Neural cell (in vitro differentiated cells): Measurements from ENCODE around the gene ISOC2.

ENCODE experiments used
- EP300 ChIP-seq: fragments of 450-650 bp; conservative IDR thresholded peaks from 2 replicates; pipeline ENCODE4 v1.6.1; 2014; ENCODE audit warnings: antibody characterized with exemption, mild to moderate bottlenecking, moderate library complexity; ENCODE audit not compliant: poor library complexity, severe bottlenecking
- TF ChIP-seq, protein P1 (sequence below): fragments of 450-650 bp; IDR thresholded peaks from 2 replicates; pipeline ENCODE4 v1.5.1; 2014; ENCODE audit warnings: antibody characterized with exemption, mild to moderate bottlenecking, moderate library complexity; ENCODE audit not compliant: poor library complexity, severe bottlenecking

DNA sequence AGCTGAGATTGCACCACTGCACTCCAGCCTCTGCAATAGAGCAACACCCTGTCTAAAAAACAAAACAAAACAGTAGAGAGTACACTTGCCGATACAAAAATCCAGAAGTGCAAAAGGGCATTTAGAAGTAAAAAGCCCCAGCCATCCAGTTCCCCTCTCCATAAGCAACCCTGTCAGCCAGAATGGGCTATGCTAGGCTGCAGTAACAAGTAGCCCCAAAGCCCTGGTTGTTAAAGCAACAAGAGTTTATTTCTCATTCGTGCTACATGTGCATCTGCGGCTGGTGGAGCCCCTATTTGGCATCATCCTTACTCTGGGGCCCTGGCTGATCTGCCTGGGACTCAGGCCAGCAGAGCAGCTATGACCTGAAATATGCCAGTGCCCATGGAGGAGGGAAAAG is 36.9 kb downstream of the ISOC2 start:
- TF ChIP-seq, protein P1, sequence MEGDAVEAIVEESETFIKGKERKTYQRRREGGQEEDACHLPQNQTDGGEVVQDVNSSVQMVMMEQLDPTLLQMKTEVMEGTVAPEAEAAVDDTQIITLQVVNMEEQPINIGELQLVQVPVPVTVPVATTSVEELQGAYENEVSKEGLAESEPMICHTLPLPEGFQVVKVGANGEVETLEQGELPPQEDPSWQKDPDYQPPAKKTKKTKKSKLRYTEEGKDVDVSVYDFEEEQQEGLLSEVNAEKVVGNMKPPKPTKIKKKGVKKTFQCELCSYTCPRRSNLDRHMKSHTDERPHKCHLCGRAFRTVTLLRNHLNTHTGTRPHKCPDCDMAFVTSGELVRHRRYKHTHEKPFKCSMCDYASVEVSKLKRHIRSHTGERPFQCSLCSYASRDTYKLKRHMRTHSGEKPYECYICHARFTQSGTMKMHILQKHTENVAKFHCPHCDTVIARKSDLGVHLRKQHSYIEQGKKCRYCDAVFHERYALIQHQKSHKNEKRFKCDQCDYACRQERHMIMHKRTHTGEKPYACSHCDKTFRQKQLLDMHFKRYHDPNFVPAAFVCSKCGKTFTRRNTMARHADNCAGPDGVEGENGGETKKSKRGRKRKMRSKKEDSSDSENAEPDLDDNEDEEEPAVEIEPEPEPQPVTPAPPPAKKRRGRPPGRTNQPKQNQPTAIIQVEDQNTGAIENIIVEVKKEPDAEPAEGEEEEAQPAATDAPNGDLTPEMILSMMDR = no peak
- TF ChIP-seq EP300 = no peak
